ENCODE results near the gene PCBP2. TPM values are rescaled to one million over a fixed set of nuclear protein-coding genes. Genes with fewer than 3 reads are reported as not detected.
A peak's percentile ranks its signal among the peaks of the same experiment; 100 is the strongest.

PCBP2 gene
- total RNA-seq, 2 experiments from 2014 or later: 881 to 999 TPM

- peaks cover 31% of the 10 kb centered on the region for H3K4me1 Mint-ChIP-seq
- H3K27ac Mint-ChIP-seq: peak overlapping the region; percentile 93
- no peaks in the 10 kb centered on the region for H3K27me3 Mint-ChIP-seq
- POLR2A ChIA-PET: interaction anchor here (0.5 to 2.3 kb wide), 15 partner anchors 8 to 234 kb away, joined by 3 to 18 read pairs (median 4); partner anchors contain the start of genes AAAS, ATF7, ATP5MC2 and ESPL1
- ATAC-seq (no peak), DNase-seq (peak; percentile 10)
- intact Hi-C loops (cut with DNase I, micrococcal nuclease): loop anchor here (1.0 to 2.0 kb wide), 14 partner anchors 8 to 779 kb away; partner anchors contain the start of genes AAAS (in 2 of the 2), CALCOCO1 (in 2 of the 2), CBX5 (in 2 of the 2) and HNRNPA1 (in 2 of the 2)
- CTCF ChIA-PET: interaction anchor here (0.6 to 1.8 kb wide), 10 partner anchors 7 to 713 kb away, joined by 3 to 18 read pairs (median 4); partner anchors contain the start of gene AAAS
- H3K4me3 Mint-ChIP-seq: peak overlapping the region; percentile 81
- peaks cover 4% of the 10 kb centered on the region for H3K36me3 Mint-ChIP-seq (ENCODE audit: low read depth)
- H3K9me3 Mint-ChIP-seq (ENCODE audit: low read depth): no peaks in the 10 kb centered on the region
These were observed 49.8 kb downstream of the PCBP2 start for GRCh38 chr12:53501615-53502181.

GRCh38 chr12:53502331-53502730 lies 50.4 kb downstream of the PCBP2 start:
- Mint-ChIP-seq H3K27me3 (no peaks in the 10 kb centered on the region), H3K4me3 (peak overlapping the region; percentile 81), H3K36me3 (ENCODE audit: low read depth) (peaks cover 4% of the 10 kb centered on the region), H3K4me1 (peaks cover 31% of the 10 kb centered on the region), H3K9me3 (ENCODE audit: low read depth) (no peaks in the 10 kb centered on the region), H3K27ac (peak overlapping the region; percentile 93)
- POLR2A ChIA-PET: interaction anchor here (1.1 kb wide), 1 partner anchor 9 kb away, joined by 4 read pairs; no protein-coding TSS in a partner anchor
- intact Hi-C loops (cut with DNase I, micrococcal nuclease): no loop called here
- DNase-seq (no peak), ATAC-seq (no peak)
- CTCF ChIA-PET: no interaction called here

- no peaks in the 10 kb centered on the region for H3K27me3 Mint-ChIP-seq
- ChIA-PET CTCF (interaction anchor here (0.7 to 1.7 kb wide), 3 partner anchors 26 to 182 kb away, joined by 3 to 5 read pairs (median 3); partner anchors contain the start of gene AAAS), POLR2A (no interaction called here)
- peaks cover 27% of the 10 kb centered on the region for H3K4me1 Mint-ChIP-seq
- H3K36me3 Mint-ChIP-seq (ENCODE audit: low read depth): peaks cover 4% of the 10 kb centered on the region
- ATAC-seq (no peak), DNase-seq (peak; percentile 6)
- H3K27ac Mint-ChIP-seq: no peak overlapping the region
- no peaks in the 10 kb centered on the region for H3K9me3 Mint-ChIP-seq (ENCODE audit: low read depth)
- intact Hi-C loops (cut with DNase I, micrococcal nuclease): no loop called here
- peak overlapping the region; percentile 10 for H3K4me3 Mint-ChIP-seq
These were observed 51.3 kb downstream of the PCBP2 start for GRCh38 chr12:53502983-53503728.

- Mint-ChIP-seq H3K27ac (no peak overlapping the region), H3K4me1 (peaks cover 25% of the 10 kb centered on the region), H3K4me3 (no peak overlapping the region), H3K9me3 (ENCODE audit: low read depth) (no peaks in the 10 kb centered on the region), H3K36me3 (ENCODE audit: low read depth) (peaks cover 4% of the 10 kb centered on the region), H3K27me3 (no peaks in the 10 kb centered on the region)
- DNase-seq (no peak), ATAC-seq (no peak)
- ChIA-PET POLR2A (interaction anchor here (0.6 kb wide), 1 partner anchor 276 kb away, joined by 3 read pairs; no protein-coding TSS in a partner anchor), CTCF (interaction anchor here (0.5 to 2.0 kb wide), 6 partner anchors 11 to 183 kb away, joined by 3 to 5 read pairs (median 3); partner anchors contain the start of gene AAAS)
- intact Hi-C loops (cut with DNase I, micrococcal nuclease): no loop called here
These were observed 52.4 kb downstream of the PCBP2 start for GRCh38 chr12:53504004-53504920.

- ChIA-PET CTCF (interaction anchor here (0.6 to 2.0 kb wide), 3 partner anchors 10 to 184 kb away, joined by 3 to 5 read pairs (median 5); partner anchors contain the start of gene AAAS), POLR2A (interaction anchor here (0.6 kb wide), 1 partner anchor 277 kb away, joined by 3 read pairs; no protein-coding TSS in a partner anchor)
- H3K27me3 Mint-ChIP-seq: no peaks in the 10 kb centered on the region
- peaks cover 21% of the 10 kb centered on the region for H3K4me1 Mint-ChIP-seq
- H3K9me3 Mint-ChIP-seq (ENCODE audit: low read depth): no peaks in the 10 kb centered on the region
- intact Hi-C loops (cut with DNase I, micrococcal nuclease): no loop called here
- DNase-seq (no peak), ATAC-seq (no peak)
- no peak overlapping the region for H3K27ac Mint-ChIP-seq
- no peak overlapping the region for H3K4me3 Mint-ChIP-seq
- H3K36me3 Mint-ChIP-seq (ENCODE audit: low read depth): peaks cover 4% of the 10 kb centered on the region
These were observed 53.2 kb downstream of the PCBP2 start for GRCh38 chr12:53505086-53505485.

- H3K4me1 Mint-ChIP-seq: peaks cover 20% of the 10 kb centered on the region
- ChIA-PET CTCF (interaction anchor here (0.6 to 2.0 kb wide), 5 partner anchors 9 to 160 kb away, joined by 3 to 5 read pairs (median 3); no protein-coding TSS in a partner anchor), POLR2A (no interaction called here)
- peaks cover 4% of the 10 kb centered on the region for H3K36me3 Mint-ChIP-seq (ENCODE audit: low read depth)
- intact Hi-C loops (cut with DNase I, micrococcal nuclease): no loop called here
- no peaks in the 10 kb centered on the region for H3K27me3 Mint-ChIP-seq
- H3K9me3 Mint-ChIP-seq (ENCODE audit: low read depth): no peaks in the 10 kb centered on the region
- no peak overlapping the region for H3K27ac Mint-ChIP-seq
- ATAC-seq: no peak
- DNase-seq: no peak
- no peak overlapping the region for H3K4me3 Mint-ChIP-seq
These were observed 53.9 kb downstream of the PCBP2 start for GRCh38 chr12:53505555-53506449.

GRCh38 chr12:53506450-53506785 lies 54.5 kb downstream of the PCBP2 start:
- CTCF ChIA-PET: interaction anchor here (0.9 to 1.0 kb wide), 2 partner anchors 154 to 161 kb away, joined by 3 to 4 read pairs; no protein-coding TSS in a partner anchor
- Mint-ChIP-seq H3K4me1 (peaks cover 20% of the 10 kb centered on the region), H3K36me3 (ENCODE audit: low read depth) (peaks cover 4% of the 10 kb centered on the region), H3K27ac (no peak overlapping the region), H3K9me3 (ENCODE audit: low read depth) (no peaks in the 10 kb centered on the region), H3K4me3 (no peak overlapping the region), H3K27me3 (no peaks in the 10 kb centered on the region)
- ATAC-seq: no peak
- no peak for DNase-seq
- POLR2A ChIA-PET: no interaction called here
- intact Hi-C loops (cut with DNase I, micrococcal nuclease): no loop called here

GRCh38 chr12:53506881-53507602 lies 55.1 kb downstream of the PCBP2 start, which contains the start of gene NPFF:
Gene NPFF (minus strand): TSS chr12:53507484. CDS start chr12:53507474, 10 bp downstream.
- Mint-ChIP-seq H3K9me3 (ENCODE audit: low read depth) (no peaks in the 10 kb centered on the region), H3K4me3 (no peak within 1 kb of the TSS), H3K27ac (peak within 1 kb of the TSS; percentile 37), H3K36me3 (ENCODE audit: low read depth) (peaks cover 4% of the 10 kb centered on the region), H3K27me3 (no peaks in the 10 kb centered on the region), H3K4me1 (peaks cover 16% of the 10 kb centered on the region)
- ATAC-seq (no peak), DNase-seq (no peak)
- ChIA-PET CTCF (interaction anchor here (1.0 to 4.3 kb wide), 5 partner anchors 31 to 186 kb away, joined by 3 to 44 read pairs (median 13); partner anchors contain the start of gene AAAS), POLR2A (interaction anchor here (0.5 kb wide), 1 partner anchor 39 kb away, joined by 5 read pairs; no protein-coding TSS in a partner anchor)
- intact Hi-C loops (cut with DNase I, micrococcal nuclease): no loop called here

GRCh38 chr12:53507603-53507885 lies 55.6 kb downstream of the PCBP2 start:
- H3K4me1 Mint-ChIP-seq: peaks cover 14% of the 10 kb centered on the region
- no peak overlapping the region for H3K4me3 Mint-ChIP-seq
- H3K27ac Mint-ChIP-seq: peak overlapping the region; percentile 37
- intact Hi-C loops (cut with DNase I, micrococcal nuclease): no loop called here
- H3K27me3 Mint-ChIP-seq: no peaks in the 10 kb centered on the region
- ATAC-seq (no peak), DNase-seq (no peak)
- no peaks in the 10 kb centered on the region for H3K9me3 Mint-ChIP-seq (ENCODE audit: low read depth)
- POLR2A ChIA-PET: interaction anchor here (0.5 kb wide), 1 partner anchor 40 kb away, joined by 5 read pairs; no protein-coding TSS in a partner anchor
- H3K36me3 Mint-ChIP-seq (ENCODE audit: low read depth): peaks cover 4% of the 10 kb centered on the region
- CTCF ChIA-PET: interaction anchor here (1.4 to 4.3 kb wide), 5 partner anchors 32 to 186 kb away, joined by 3 to 44 read pairs (median 17); partner anchors contain the start of gene AAAS
